HG02970 (cell line): ENCODE data around the gene UNC5B.

Experiments used
- ATAC-seq: cut with Tn5 transposase; IDR thresholded peaks from one replicate; pipeline ENCODE4 v1.9.1; 2021; ENCODE audit warnings: mild to moderate bottlenecking, moderate library complexity, moderate number of reproducible peaks; ENCODE audit not compliant: unreplicated experiment, low FRiP score

UNC5B gene

DNA sequence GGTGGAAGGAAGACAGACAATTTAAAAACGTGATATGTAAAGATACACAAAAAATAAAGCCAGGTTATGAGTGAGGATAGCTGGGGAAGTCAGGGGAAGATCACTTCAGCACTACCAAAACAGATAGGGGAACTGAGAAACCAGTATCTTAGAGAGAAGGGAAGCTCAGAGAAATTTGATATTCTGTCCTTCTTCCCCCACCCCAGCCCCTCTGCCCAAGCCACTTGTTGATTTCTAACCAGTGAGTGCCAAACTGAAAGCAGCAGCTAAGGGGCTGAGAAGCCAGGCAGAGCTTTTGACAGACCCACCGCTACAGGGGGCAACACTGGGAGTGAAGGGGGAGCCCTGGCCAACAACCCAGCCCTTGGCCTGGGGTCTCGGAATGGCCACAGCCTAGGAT is 97.5 kb downstream of the UNC5B start:
- no peak for ATAC-seq

DNA sequence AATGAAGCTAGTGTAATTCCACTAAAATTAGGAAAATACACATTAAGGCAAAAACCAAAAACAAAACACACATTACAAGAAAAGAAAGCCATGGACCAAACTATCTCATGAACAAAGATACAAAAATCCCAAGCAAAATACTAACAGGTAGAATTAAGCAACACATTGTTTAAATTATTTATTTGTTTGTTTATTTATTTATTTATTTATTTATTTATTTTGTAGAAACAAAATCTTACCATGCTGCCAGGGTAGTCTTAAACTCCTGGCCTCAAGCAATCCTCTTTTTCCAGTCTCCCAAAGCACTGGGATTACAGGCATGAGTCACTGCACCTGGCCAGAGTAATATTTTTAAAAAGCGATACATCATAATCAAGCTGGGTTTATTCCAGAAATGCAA is 99.8 kb downstream of the UNC5B start:
- ATAC-seq, result no peak

DNA sequence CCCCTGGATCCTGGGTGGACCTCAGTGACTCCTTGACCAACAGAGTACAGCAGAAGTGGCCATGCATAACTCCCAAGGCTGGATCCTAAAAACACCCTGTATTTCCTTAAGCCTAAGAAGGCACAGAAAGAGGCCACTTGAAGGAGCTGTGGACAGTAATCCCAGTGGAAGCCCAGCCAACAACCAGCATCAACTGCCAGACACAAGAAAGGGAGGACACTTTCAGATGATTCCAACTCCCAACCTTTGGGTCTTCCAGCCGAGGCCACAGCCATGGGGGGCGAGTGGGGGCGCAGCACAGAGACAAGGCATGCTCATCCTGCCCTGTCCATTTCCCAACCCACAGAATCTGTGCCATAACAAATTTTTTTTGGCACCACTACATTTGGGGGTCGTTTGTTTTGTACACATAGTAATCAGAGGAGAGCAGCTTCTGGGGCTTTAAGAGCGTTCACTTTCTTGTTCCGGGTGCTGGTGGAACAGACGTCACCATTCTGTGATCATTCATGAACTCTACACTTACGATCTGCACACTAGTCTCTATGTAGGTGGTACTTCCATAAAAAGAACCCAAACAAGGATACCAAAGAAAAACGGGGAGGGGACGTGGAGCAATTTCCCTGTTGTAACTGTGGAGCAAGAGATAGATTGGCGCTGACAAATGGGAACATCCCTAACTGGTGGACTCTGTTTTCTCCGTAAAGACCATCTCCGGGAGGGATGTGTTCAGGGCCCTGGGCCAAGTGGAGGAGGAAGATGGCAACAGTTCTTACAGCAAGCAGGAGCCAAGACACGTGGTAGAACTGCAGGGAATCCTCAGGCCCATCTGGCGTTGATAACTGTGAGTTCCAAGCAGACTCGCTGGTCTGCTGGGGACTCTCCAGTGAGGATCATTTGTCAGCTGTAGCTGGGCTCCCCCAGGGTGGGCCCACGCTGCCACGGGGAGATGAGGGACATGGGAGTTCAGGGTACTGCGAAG is 100.7 kb downstream of the UNC5B start:
- ATAC-seq, result no peak

DNA sequence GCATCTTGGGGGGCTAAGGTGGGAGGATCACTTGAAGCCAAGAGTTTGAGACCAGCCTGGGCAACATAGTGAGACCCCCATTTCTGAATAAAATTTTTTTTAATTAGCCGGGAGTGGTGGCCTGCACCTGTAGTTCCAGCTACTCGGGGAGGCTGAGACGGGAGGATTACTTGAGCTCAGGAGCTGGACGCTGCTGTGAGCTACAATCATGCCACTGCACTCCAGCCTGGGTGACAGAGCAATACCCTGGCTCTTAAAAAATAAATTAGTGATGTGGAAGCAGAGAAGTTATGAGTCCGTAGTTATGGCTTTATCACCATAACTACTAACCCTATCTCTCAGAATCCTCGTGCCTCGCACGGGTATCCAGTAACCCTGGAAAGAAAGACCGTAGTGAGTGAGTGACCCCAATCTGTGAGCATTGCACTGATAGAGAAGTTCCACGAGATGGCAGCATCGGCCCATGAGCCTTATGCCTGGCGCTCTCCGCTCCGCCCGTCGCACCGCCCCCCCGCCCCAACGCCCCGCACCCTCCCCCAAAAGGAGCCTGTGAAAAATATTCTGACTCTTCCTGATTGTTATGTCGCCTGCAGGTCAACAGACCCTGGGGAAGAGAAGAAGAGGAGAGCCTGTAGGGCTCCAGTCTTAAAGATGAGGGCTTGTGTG is 101.8 kb downstream of the UNC5B start:
- no peak for ATAC-seq

DNA sequence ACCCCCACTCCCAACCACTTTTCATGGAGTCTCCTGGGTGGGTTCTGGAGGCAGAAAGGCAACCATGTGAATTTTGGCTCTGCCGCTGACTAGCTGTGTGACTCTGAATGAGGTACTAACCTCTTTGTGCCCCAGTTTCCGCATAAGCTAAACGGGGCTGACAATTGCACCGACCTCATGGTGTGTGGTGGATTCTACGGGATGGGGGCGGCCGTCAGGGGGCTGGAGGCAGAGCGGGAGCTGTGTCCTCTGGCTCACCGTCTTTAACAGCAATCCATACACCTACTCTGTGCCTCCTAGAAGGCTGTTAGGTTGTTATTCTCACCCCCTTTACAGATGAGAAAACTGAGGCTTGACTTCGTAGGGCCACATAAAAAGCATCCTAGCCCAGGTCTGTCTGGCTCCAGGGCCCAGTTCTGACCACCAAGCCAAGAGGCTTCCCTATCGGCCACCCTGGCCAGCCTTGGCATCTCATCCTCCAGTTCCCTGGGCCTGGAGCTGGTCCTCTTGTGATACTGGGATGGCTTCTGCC is 102.4 kb downstream of the UNC5B start:
- ATAC-seq, result no peak

DNA sequence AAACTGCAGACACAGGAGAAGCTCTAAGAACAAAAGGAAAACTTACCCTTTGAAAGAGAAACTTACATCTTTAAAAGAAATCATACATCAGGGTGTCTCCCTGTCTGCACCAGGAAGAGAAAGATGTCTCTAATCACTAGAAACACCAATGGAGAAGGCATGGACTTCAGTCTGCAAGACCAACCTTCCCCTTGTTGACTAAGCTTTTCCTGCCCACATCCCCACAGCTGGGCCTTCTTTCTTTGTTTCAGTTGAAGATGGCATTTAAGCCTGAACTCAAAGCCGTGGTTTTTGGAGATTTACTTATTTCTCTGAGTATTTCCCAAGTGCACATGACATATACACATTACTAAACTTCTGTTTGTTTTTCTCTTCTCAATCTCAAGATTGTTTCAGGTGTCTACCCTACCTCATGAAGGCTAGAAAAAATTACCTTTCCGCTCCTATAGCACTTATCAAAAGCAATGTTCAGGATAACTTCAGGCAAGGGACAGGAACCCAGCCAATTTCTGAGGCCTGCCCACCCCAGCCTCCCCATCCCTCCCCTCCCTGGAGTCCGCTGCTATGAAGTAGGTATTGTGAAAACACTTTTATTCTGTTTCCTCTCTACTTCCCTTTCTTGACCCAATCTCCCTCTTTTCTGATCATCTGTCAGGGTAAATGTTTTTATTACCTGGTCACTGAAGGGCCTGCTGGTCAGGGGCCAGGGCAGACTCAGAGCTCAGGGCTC is 103.9 kb downstream of the UNC5B start:
- no peak for ATAC-seq

DNA sequence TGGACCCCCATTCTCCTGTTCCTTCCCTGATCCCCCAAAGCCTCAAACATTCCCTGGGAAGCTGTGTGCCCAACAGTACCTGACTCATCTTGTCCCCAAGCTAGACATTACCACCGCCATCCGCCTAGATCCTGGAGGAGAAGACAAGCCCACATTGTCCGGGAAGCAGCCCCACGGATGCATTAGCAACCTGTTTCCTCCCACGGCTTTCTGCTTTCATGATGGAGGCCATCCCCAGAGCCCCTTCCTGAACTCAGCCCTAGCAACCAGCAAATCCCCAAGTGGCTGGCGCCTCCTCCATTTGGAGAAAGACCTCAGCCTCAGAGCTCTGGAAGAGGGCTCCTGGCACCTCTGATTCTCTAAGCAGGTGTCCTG is 104.4 kb downstream of the UNC5B start:
- no peak for ATAC-seq

DNA sequence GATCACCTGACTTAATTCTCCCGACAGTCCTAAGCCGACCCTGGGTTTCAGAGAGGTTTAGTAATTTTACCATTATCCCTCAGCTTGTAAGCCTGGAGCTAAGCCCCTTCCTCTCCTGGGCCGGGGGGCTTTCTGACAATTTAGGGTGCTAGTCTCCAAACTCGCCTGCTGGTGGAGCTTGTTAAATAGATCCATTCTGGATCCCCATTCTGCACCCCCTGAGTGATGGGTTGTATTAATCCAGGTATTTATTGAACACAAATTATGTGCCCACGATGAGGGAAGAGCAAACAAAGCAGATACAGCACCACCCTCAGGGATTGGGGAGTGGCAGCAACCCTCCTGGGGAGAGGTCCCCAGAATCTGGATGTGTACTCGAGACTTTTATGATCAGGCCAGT is 105.4 kb downstream of the UNC5B start:
- no peak for ATAC-seq

DNA sequence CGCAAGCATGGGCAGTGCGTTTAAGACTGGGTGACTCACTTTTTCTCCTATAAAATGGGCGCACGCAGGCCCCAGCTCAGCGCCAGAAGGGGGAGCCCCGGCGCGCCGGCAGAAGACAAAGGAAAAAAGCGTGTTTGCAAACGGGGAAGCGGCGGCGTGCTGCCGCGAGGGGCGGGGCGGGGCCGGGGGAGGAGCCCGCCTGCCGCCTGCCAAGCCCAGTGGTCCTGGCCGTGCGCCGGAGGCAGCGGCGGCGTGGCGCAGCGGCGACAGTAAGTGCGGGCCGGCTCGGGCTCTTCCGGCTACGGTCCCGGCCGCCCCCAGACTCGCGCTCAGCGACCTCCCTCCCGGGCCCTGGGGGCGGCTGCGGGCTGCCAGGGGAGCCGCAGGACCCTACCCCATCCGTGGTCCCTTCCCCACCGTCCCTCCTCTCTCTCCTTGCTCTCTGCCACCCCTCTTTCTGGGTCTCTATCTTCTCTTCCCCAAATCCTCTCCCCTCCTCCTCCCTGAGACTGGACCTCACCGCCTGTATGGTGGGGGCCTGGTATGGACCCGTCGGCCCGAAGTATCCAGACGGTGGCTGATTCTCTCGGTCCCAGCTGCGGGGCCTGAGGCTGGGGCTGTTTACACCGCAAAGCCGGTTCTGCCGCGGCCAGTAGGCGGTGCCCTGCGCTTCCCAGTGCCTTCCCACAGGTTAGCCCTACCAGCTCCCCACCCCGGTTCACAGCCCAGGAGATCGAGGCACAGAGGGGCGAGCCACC is 106.9 kb downstream of the UNC5B start, which contains the start of gene SLC29A3:
Gene SLC29A3 (plus strand): TSS at position 218 of the 758 bp plus-strand sequence. CDS start 51 bp downstream, at position 269.
- ATAC-seq, result no peak

DNA sequence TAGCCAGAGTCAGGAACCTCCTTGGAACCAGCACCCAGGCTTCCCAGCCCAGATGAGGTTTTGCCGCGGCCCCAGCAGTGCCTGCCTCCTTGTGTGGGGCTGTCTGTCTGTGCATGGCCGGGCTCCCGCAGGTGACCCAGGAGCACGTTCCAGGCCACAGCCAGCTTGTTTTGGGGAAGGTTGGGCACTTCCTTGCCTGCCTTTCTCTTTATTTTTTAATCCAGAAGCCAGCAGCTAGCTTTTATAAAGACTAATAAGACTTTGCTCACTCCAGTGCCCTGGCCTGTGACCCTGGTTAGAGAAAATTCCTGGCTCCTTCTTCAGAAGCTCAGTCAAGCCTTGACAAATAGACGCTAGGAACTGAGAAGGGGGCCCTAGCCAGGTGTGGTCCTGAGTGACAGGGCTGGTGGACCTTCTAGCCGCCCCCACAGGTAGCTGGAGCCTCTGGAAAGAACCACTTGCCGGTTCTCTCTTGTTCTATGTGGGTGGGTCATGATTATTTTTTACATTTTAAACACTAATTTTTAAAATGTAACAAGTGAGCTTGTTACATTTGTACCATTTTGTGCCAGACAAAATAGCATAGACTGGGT is 107.5 kb downstream of the UNC5B start:
- no peak for ATAC-seq

DNA sequence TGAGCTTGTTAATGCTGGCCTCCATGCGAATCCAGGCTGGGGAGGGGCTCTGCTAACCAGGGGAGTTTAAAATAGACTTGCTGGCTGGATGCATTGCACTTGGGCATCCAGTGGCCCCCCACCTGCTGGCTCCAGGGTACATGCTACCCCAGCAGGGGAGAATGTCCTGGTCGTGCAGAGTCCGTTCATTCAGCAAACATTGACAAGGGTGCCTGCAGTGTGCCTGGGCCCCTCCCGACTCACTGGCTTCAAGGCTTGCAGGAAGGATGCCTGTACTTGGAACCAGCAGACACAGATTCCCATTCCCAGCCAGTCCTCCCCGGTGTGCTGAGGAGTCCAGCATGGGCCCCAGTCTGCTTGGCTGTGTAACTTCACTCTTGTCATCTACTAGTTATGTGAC is 108.2 kb downstream of the UNC5B start:
- no peak for ATAC-seq

DNA sequence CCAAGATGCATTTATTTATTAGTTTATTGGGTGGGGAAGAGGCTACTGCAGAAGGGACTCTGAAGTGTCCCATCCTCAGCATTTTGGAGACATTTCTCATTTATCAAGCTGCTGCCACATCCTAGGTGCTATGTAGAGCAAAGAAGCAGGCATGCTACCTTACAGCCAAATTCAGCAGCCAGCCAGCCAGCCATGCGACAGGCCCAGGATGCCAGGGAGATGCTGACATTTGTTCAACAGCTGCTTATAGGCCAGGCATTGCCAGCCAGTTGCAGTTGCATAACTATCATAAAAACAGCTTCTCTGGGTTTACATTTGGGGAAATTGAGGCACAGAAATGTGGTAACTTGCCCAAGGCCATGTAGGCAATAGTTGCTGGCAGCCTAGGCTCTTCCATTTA is 109.0 kb downstream of the UNC5B start:
- no peak for ATAC-seq

DNA sequence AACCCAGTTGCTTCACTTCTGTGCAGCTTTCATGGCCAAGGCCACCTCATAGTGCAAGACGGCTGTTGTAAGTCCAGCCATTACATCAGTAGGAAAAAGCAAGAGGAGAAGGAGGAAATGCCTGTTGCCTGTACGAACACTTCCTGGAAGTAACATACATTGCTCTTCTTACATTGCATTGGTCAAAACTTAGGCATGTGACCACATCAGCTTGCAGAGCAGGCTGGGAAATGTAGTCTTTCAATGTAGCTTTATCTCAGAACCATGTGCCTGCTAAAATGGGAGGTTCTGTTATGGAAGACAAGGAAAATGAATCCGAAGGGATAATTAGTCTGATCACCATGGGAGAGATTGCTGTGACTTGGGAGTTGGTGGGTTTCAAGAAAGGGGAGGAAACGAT is 111.0 kb downstream of the UNC5B start:
- no peak for ATAC-seq

DNA sequence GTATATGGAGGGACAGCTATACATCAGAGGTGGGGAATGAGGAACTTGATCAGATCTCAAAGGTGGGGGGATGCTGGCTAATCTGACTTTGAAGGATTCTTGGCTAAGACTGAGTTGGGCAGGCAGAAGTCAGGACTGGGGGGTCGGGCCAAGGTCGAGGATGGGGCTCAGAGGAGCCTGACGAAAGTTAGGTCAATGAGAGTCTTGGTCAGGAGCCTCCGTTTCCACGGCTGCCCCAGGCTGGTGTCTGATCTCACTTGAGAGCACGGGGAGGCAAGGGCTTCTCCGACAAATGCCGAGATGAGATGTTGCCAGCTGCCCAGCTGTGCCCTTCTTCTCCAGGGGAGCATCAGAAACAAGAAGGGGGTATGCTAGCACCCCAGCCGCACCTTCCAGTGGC is 112.4 kb downstream of the UNC5B start:
- no peak for ATAC-seq

DNA sequence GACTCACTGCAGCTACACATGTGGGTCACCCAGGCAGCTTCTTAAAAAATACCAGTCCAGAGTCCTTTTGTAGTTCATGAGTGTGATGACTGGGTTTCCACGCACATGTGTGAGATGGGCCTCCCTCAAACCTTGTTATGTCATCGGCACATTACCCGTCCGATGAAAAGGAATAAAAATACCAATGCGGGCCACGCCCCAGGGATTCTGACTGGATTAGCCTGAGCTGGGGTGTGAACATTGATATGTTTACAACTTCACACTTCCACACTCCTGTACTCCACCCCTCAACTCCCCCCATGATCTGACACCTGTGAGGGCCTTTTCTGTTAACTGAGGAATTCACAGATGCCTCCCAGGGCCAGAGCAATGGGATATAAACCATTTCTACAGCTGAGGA is 112.9 kb downstream of the UNC5B start:
- ATAC-seq, result no peak

DNA sequence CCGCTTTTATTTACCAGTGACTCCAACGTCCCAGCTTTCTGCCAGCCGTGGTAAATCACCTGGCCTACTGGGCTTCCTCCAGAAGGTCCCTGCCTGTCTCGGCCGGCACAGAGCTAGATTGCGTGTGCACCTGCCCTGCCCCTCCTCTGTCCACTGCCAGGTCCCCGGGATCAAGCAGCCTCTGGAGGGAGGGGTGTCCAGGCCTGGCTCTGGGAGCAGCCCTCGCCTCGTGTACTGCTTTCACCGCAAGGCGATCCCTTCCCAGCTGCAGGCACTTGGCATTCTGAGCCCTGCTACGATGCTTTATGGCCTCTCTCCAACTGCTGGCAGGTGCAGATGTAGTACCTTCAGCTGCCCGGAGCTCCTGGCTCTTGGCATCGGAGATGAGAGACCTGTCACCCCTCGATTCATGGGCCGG is 114.1 kb downstream of the UNC5B start:
- ATAC-seq, result no peak

DNA sequence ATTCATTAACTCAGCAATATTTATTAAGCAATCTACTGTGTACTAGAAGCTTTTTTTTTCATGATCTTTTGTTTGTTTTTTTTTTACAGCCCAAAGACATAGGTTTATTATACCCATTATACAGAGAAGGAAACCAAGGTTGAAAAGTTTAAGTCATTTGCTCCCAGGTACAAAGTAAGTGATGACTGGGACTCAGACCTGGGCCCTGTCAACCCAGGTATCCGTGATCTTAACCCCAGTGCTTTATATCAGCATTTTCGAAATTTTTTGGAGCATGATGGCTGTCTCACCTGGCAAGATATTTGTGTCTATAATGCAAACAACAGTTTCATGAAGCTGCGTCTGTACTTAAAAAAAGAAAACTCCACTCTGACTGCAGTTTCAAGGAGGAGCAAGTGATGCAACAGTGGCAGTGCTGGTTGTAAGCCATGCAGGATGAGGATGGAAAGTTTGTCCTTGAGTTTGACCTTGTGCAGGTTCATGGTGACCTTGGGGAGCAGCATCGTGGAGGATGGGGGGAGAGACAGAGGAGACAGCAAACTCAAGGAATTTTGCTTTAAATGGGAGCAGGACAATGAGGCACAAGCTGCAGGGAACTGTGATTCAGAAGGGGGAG is 118.5 kb downstream of the UNC5B start:
- ATAC-seq, result no peak

DNA sequence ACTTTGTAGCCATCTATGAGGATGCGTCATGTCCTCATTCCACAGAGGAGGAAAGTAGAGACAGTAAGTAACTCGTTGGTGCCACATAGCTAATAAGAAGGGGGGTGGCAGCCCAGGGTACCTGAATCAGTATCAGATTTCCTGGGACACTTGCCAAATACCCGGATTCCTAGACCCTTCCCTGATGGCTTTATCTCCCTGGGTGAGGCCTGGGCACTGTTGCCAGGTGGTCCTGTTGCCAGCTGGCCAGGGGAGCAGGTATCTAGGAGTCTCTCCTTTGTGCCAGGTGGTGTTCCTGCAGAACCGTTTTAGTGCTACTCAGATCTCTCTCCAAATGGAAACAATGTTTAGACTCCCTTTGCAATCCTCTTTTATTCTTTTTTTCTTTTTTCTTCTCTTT is 119.4 kb downstream of the UNC5B start:
- ATAC-seq, result no peak

DNA sequence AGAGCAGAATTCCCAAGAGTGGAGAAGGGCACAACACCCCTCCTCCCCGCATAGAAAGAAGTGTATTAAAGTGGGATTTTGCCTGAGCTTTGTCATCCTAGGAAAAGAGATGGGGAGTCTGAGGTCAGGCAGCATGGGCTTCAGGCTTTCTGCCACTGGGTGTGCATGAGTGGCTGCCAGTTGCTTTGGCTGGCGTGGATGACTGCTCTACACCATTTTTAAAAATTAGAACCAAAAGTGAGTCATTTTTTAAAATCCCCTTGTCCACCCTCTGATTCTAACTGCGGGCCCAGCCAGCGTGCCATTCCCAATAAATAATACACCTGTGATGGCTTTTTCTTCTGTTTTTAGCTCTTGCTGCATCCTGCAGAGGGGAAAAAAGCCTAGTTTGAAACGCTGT is 120.1 kb downstream of the UNC5B start:
- no peak for ATAC-seq
